ENCODE data around the gene OGFOD3.

Gene OGFOD3

GRCh38 chr17:82446649-82447048, 28.3 kb upstream of the OGFOD3 start:
- DNase-seq (ENCODE audit: low read depth) = no peak

GRCh38 chr17:82446124-82446523, 27.7 kb upstream of the OGFOD3 start:
- DNase-seq (ENCODE audit: low read depth) = no peak

GRCh38 chr17:82445542-82445941, 27.2 kb upstream of the OGFOD3 start:
- no peak for DNase-seq (ENCODE audit: low read depth)

- no peak for DNase-seq (ENCODE audit: low read depth)
Observed at GRCh38 chr17:82444941-82445521, 26.6 kb upstream of the OGFOD3 start.

- no peak for DNase-seq (ENCODE audit: low read depth)
Observed at GRCh38 chr17:82444284-82444893, 26.0 kb upstream of the OGFOD3 start.

- no peak for DNase-seq (ENCODE audit: low read depth)
Observed at GRCh38 chr17:82443465-82444283, 25.3 kb upstream of the OGFOD3 start.

GRCh38 chr17:82442643-82443464, 24.5 kb upstream of the OGFOD3 start:
- DNase-seq (ENCODE audit: low read depth) = no peak

- DNase-seq (ENCODE audit: low read depth) = no peak
Observed at GRCh38 chr17:82441691-82442487, 23.5 kb upstream of the OGFOD3 start.

- no peak for DNase-seq (ENCODE audit: low read depth)
Observed at GRCh38 chr17:82440991-82441627, 22.7 kb upstream of the OGFOD3 start.

- DNase-seq (ENCODE audit: low read depth) = no peak
Observed at GRCh38 chr17:82440469-82440981, 22.1 kb upstream of the OGFOD3 start.

GRCh38 chr17:82439829-82440365, 21.5 kb upstream of the OGFOD3 start:
- DNase-seq (ENCODE audit: low read depth) = no peak

GRCh38 chr17:82439194-82439828, 20.9 kb upstream of the OGFOD3 start:
- no peak for DNase-seq (ENCODE audit: low read depth)

GRCh38 chr17:82438401-82439193, 20.2 kb upstream of the OGFOD3 start:
- DNase-seq (ENCODE audit: low read depth) = no peak

GRCh38 chr17:82437325-82437668, 18.9 kb upstream of the OGFOD3 start:
- no peak for DNase-seq (ENCODE audit: low read depth)

GRCh38 chr17:82436601-82437324, 18.4 kb upstream of the OGFOD3 start:
- DNase-seq (ENCODE audit: low read depth) = no peak

GRCh38 chr17:82435601-82436583, 17.5 kb upstream of the OGFOD3 start:
- no peak for DNase-seq (ENCODE audit: low read depth)

- no peak for DNase-seq (ENCODE audit: low read depth)
Observed at GRCh38 chr17:82435103-82435502, 16.7 kb upstream of the OGFOD3 start.

- DNase-seq (ENCODE audit: low read depth) = no peak
Observed at GRCh38 chr17:82434216-82434565, 15.8 kb upstream of the OGFOD3 start.

Measured in activated T-cell treated with anti-CD3 and anti-CD28 coated beads for 24 hours (primary cell).